Esophagus muscularis mucosa (tissue), 4 donors: ENCODE measurements around the gene CXXC5. TPM values are rescaled to one million over a fixed set of nuclear protein-coding genes. Genes with fewer than 3 reads are reported as not detected.

Source experiments
- DNase-seq: peaks from one replicate; pipeline ENCODE4 v3.0.0-alpha.2; 2017; ENCODE audit errors: extremely low spot score
- H3K27ac ChIP-seq, 4 donors: fragments of 200-600 bp; sonication (generic); replicated peaks in 1 of 4; 1 replicate in 3 of 4; 2 replicates in 1 of 4; pipeline ENCODE4 v1.5.1; 2016 to 2019; ENCODE audit warnings: mild to moderate bottlenecking in 1 of 4
- H3K27me3 ChIP-seq, 4 donors: fragments of 200-600 bp; sonication (generic); one replicate each; pipeline versions ENCODE4 v1.5.1 to v1.6.0; 2016 to 2019
- H3K36me3 ChIP-seq, 4 donors: fragments of 200-600 bp; sonication (generic); one replicate each; pipeline ENCODE4 v1.5.1; 2016 to 2019
- H3K4me1 ChIP-seq, 4 donors: fragments of 200-600 bp; sonication (generic); one replicate each; pipeline ENCODE4 v1.5.1; 2016 to 2019
- H3K4me3 ChIP-seq, 4 donors: fragments of 200-600 bp; sonication (generic); 1 replicate in 2 of 4; 2 replicates in 2 of 4; pipeline ENCODE4 v1.5.1; 2016 to 2019; ENCODE audit warnings: mild to moderate bottlenecking in 4 of 4, moderate library complexity in 1 of 4
- H3K9me3 ChIP-seq, 4 donors: fragments of 200-600 bp; sonication (generic); 1 replicate in 3 of 4; 2 replicates in 1 of 4; pipeline ENCODE4 v1.5.1; 2016 to 2019
- CTCF ChIP-seq, 3 experiments: fragments of 200-600 bp in 2 of 3; fragments of 450-650 bp in 1 of 3; sonication (generic) in 2 of 3; IDR thresholded peaks; one replicate each; pipeline ENCODE4 v1.5.1; 2017 to 2019; ENCODE audit warnings: antibody characterized with exemption in 3 of 3, mild to moderate bottlenecking in 2 of 3, moderate library complexity in 1 of 3
- EP300 ChIP-seq: sonication (generic); formaldehyde crosslinking; IDR thresholded peaks from one replicate; pipeline ENCODE4 v1.6.1; 2017; ENCODE audit warnings: antibody characterized with exemption
- POLR2A ChIP-seq: fragments of 450-650 bp; IDR thresholded peaks from one replicate; pipeline ENCODE4 v1.6.1; 2017; ENCODE audit warnings: antibody characterized with exemption, moderate library complexity, mild to moderate bottlenecking, low read depth
- POLR2AphosphoS5 ChIP-seq, 2 donors: sonication (generic); formaldehyde crosslinking; IDR thresholded peaks; one replicate each; pipeline ENCODE4 v1.6.1; 2017; ENCODE audit warnings: antibody characterized with exemption in 2 of 2
- WGBS: methylation state at CpG from one replicate; pipeline ENCODE4 v1.1.5; 2018; 5-methylcytosine and 5-hydroxymethylcytosine counted together
- intact Hi-C: fragments of 100-400 bp; cut with DNase I; formaldehyde crosslinking; loops from one replicate; pipeline ENCODE4 v1.15.1; 2023
- small RNA-seq, 3 donors: library from RNA; depleted of rRNA; stranded (forward); fragments of <200 nt; gene quantifications; one replicate each; pipeline ENCODE3, GENCODE V24; 2016
- total RNA-seq, 4 donors: library from RNA; depleted of rRNA; stranded (reverse); fragments of >200 nt; gene quantifications; one replicate each; pipeline versions ENCODE4 v1.1.0 to v1.2.1, GENCODE V29; 2016

The CXXC5 gene
- total RNA-seq, 4 donors from 2014 or later, result 22.0 to 32.4 (median 27.8) TPM

- no peaks in the 10 kb centered on the region for H3K36me3 ChIP-seq
- no peak overlapping the region for H3K27ac ChIP-seq
- H3K4me3 ChIP-seq, result no peak overlapping the region
- no peaks in the 10 kb centered on the region for H3K27me3 ChIP-seq
- H3K9me3 ChIP-seq, result no peaks in the 10 kb centered on the region
- TF ChIP-seq POLR2AphosphoS5 (IDR thresholded peaks at IDR 0.05) (no peak), POLR2A (no peak), CTCF (IDR thresholded peaks at IDR 0.05) (no peak), EP300 (no peak)
- intact Hi-C loops, result no loop called here
- H3K4me1 ChIP-seq, result no peaks in the 10 kb centered on the region
- no peak for DNase-seq
- WGBS, result 96% methylated on average over 2 of the region's 2 CpGs
Observed at GRCh38 chr5:139732019-139732418, 83.9 kb downstream of the CXXC5 start.

- H3K9me3 ChIP-seq, result no peaks in the 10 kb centered on the region
- no peaks in the 10 kb centered on the region for H3K36me3 ChIP-seq
- no peak for DNase-seq
- H3K27me3 ChIP-seq, result no peaks in the 10 kb centered on the region
- H3K4me3 ChIP-seq, result no peak overlapping the region
- H3K4me1 ChIP-seq, result no peaks in the 10 kb centered on the region
- H3K27ac ChIP-seq, result peak overlapping the region in 1 of 4 donors; percentile 48
- 86% methylated on average over 8 of the region's 12 CpGs for WGBS
- TF ChIP-seq CTCF (IDR thresholded peaks at IDR 0.05), result no peak
- no peak for TF ChIP-seq POLR2A
- intact Hi-C loops, result no loop called here
Observed at GRCh38 chr5:139733010-139733688, 85.0 kb downstream of the CXXC5 start.

Small RNA genes lying within 50 kb of the gene (small RNA-seq; reads per million reads assigned to genes)
- 0 reads per million in 3 donors for gene RNU6-236P

Other genes with a start within 250 kb of the CXXC5 start
- 1 to 10 TPM; 2.9 to 6.5 (median 4.8) TPM for gene SPATA24, start 244.3 kb upstream of the CXXC5 start, total RNA-seq
- gene DNAJC18, start 208.8 kb upstream of the CXXC5 start, total RNA-seq, result 10 to 100 TPM in 3 of 4 donors, 1 to 10 TPM in 1; 8.3 to 15.4 (median 13.4) TPM
- 10 to 100 TPM in 3 of 4 donors, 1 to 10 TPM in 1; 7.9 to 42.9 (median 31.4) TPM for gene ECSCR, start 185.6 kb upstream of the CXXC5 start, total RNA-seq
- not detected for gene SMIM33, start 177.3 kb upstream of the CXXC5 start, total RNA-seq
- 10 to 100 TPM; 22.0 to 82.8 (median 52.4) TPM for gene STING1, start 165.6 kb upstream of the CXXC5 start, total RNA-seq
- 100 to 1,000 TPM in 1 of 4 donors, 10 to 100 TPM in 3; 86.9 to 104 (median 91.5) TPM for gene UBE2D2, start 87.0 kb upstream of the CXXC5 start, total RNA-seq
- under 1 TPM in 3 of 4 donors, not detected in 1; under 0.01 to 0.17 (median 0.13) TPM for gene PSD2, start 147.5 kb downstream of the CXXC5 start, total RNA-seq